RWPE2 (cell line): ENCODE data around the gene ANKRD13D.

Source experiments
- ATAC-seq: fragments of 200-7000 bp; cut with Tn5 transposase; 3 replicates; pipeline ENCODE4 v1.9.1; 2021; ENCODE audit warnings: low read depth
- DNase-seq: peaks from one replicate; pipeline ENCODE4 v3.0.0-alpha.2; 2020; ENCODE audit warnings: low spot score
- H3K27ac ChIP-seq: fragments of 450-650 bp; 2 replicates; pipeline ENCODE4 v1.5.1; 2017; ENCODE audit warnings: mild to moderate bottlenecking; ENCODE audit not compliant: poor library complexity, severe bottlenecking
- H3K27me3 ChIP-seq: fragments of 250-450 bp; sonication (Bioruptor Pico); 2 replicates; pipeline ENCODE4 v1.5.1; 2021; ENCODE audit warnings: mild to moderate bottlenecking, moderate library complexity; ENCODE audit not compliant: insufficient read depth, poor library complexity, severe bottlenecking
- H3K36me3 ChIP-seq: fragments of 250-450 bp; sonication (Bioruptor Pico); 2 replicates; pipeline ENCODE4 v1.5.1; 2020; ENCODE audit warnings: low read depth, mild to moderate bottlenecking, moderate library complexity
- H3K4me1 ChIP-seq: fragments of 250-450 bp; sonication (Bioruptor Pico); 2 replicates; pipeline ENCODE4 v1.5.1; 2021; ENCODE audit warnings: mild to moderate bottlenecking, moderate library complexity; ENCODE audit not compliant: insufficient read depth, poor library complexity, severe bottlenecking
- H3K4me3 ChIP-seq: fragments of 250-450 bp; sonication (Bioruptor Pico); 2 replicates; pipeline ENCODE4 v1.5.1; 2021; ENCODE audit warnings: mild to moderate bottlenecking, moderate library complexity; ENCODE audit not compliant: severe bottlenecking
- H3K9me3 ChIP-seq: fragments of 250-450 bp; sonication (Bioruptor Pico); 2 replicates; pipeline ENCODE4 v1.5.1; 2021; ENCODE audit warnings: mild to moderate bottlenecking, moderate library complexity; ENCODE audit not compliant: severe bottlenecking
- CTCF ChIP-seq: fragments of 450-650 bp; IDR thresholded peaks from one replicate; pipeline ENCODE4 v1.5.1; 2017; ENCODE audit warnings: mild to moderate bottlenecking, moderate library complexity; ENCODE audit not compliant: poor library complexity, severe bottlenecking

The ANKRD13D gene

GRCh38 chr11:67283481-67283963 lies 5.6 kb upstream of the ANKRD13D start:
- H3K4me1 ChIP-seq: no peaks in the 10 kb centered on the region
- ATAC-seq (no peak), DNase-seq (no peak)
- peaks cover 65% of the 10 kb centered on the region for H3K36me3 ChIP-seq
- H3K27me3 ChIP-seq: no peaks in the 10 kb centered on the region
- H3K9me3 ChIP-seq: no peaks in the 10 kb centered on the region
- TF ChIP-seq CTCF: no peak
- H3K27ac ChIP-seq: no peak overlapping the region
- H3K4me3 ChIP-seq: no peak overlapping the region

- no peak overlapping the region for H3K4me3 ChIP-seq
- peaks cover 50% of the 10 kb centered on the region for H3K36me3 ChIP-seq
- no peak for DNase-seq
- TF ChIP-seq CTCF: no peak
- no peaks in the 10 kb centered on the region for H3K9me3 ChIP-seq
- ATAC-seq: no peak
- no peak overlapping the region for H3K27ac ChIP-seq
- H3K4me1 ChIP-seq: no peaks in the 10 kb centered on the region
- H3K27me3 ChIP-seq: no peaks in the 10 kb centered on the region
These were observed 4.1 kb upstream of the ANKRD13D start for GRCh38 chr11:67284811-67285540.

- Histone ChIP-seq H3K27me3 (no peaks in the 10 kb centered on the region), H3K36me3 (peaks cover 51% of the 10 kb centered on the region), H3K4me3 (no peak overlapping the region), H3K27ac (no peak overlapping the region), H3K4me1 (no peaks in the 10 kb centered on the region), H3K9me3 (no peaks in the 10 kb centered on the region)
- DNase-seq: no peak
- ATAC-seq: no peak
- no peak for TF ChIP-seq CTCF
These were observed 3.3 kb upstream of the ANKRD13D start for GRCh38 chr11:67285541-67286498.

GRCh38 chr11:67286621-67287333 lies 2.3 kb upstream of the ANKRD13D start:
- no peaks in the 10 kb centered on the region for H3K4me1 ChIP-seq
- no peak overlapping the region for H3K4me3 ChIP-seq
- ATAC-seq (no peak), DNase-seq (no peak)
- peaks cover 46% of the 10 kb centered on the region for H3K36me3 ChIP-seq
- TF ChIP-seq CTCF: no peak
- peak overlapping the region; percentile 91 for H3K27ac ChIP-seq
- no peaks in the 10 kb centered on the region for H3K9me3 ChIP-seq
- no peaks in the 10 kb centered on the region for H3K27me3 ChIP-seq
